Bronchial epithelial cell (primary cell): ENCODE results near the gene SPON1. TPM values are rescaled to one million over a fixed set of nuclear protein-coding genes. Genes with fewer than 3 reads are reported as not detected.
A peak's percentile ranks its signal among the peaks of the same experiment; 100 is the strongest.

Experiments used
- DNase-seq: peaks from one replicate; pipeline ENCODE4 v3.0.0-alpha.2; 2010; ENCODE audit warnings: low read depth
- FAIRE-seq: peaks from 2 replicates; lab custom pipeline; 2011; peaks lifted over from hg19 to GRCh38; lab: Jason Lieb, UNC
- H3K27me3 ChIP-seq: 2 replicates; pipeline ENCODE4 v1.5.1; 2011; ENCODE audit warnings: low read length; ENCODE audit not compliant: control insufficient read depth, insufficient read depth
- H3K36me3 ChIP-seq: 2 replicates; pipeline ENCODE4 v1.5.1; 2011; ENCODE audit warnings: low read length; ENCODE audit not compliant: control insufficient read depth, insufficient read depth
- H3K4me3 ChIP-seq: 2 replicates; pipeline ENCODE4 v1.5.1; 2011; ENCODE audit warnings: mild to moderate bottlenecking, low read depth, low read length, control low read depth
- total RNA-seq: library from RNA; depleted of rRNA; stranded (reverse); fragments of >200 nt; gene quantifications from 2 replicates; pipeline ENCODE4 v1.2.1, GENCODE V29; 2014
- TF ChIP-seq, protein P1 (sequence below): IDR thresholded peaks from 2 replicates; pipeline ENCODE4 v1.5.1; 2011; ENCODE audit warnings: mild to moderate bottlenecking, moderate library complexity, low read length, control low read depth, inconsistent platforms; ENCODE audit not compliant: insufficient read depth, severe bottlenecking

Gene SPON1
- total RNA-seq, 1 donor from 2014 or later: 0.26 TPM

DNA sequence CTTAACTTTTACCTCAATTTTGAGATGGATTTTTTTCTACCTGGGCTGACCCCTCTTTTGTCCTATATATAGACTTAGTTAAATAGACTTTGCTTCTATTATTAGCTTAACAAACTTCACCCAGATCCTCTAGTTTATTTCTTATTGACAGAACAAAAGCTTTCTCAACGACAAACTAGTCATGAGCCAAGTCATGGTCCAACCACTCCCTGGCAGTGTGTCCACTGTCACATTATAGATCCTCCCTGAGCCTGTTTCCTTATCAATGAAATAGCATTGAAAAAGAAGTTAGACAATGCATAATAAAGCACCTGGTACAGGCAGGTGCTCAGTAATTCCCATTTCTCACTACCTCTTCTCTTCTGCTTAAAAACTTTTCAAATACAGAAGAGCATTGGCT lies 155.1 kb downstream of the SPON1 start:
- no peaks in the 10 kb centered on the region for H3K27me3 ChIP-seq
- H3K36me3 ChIP-seq: no peaks in the 10 kb centered on the region
- no peak for FAIRE-seq
- DNase-seq: no peak
- TF ChIP-seq, protein P1, sequence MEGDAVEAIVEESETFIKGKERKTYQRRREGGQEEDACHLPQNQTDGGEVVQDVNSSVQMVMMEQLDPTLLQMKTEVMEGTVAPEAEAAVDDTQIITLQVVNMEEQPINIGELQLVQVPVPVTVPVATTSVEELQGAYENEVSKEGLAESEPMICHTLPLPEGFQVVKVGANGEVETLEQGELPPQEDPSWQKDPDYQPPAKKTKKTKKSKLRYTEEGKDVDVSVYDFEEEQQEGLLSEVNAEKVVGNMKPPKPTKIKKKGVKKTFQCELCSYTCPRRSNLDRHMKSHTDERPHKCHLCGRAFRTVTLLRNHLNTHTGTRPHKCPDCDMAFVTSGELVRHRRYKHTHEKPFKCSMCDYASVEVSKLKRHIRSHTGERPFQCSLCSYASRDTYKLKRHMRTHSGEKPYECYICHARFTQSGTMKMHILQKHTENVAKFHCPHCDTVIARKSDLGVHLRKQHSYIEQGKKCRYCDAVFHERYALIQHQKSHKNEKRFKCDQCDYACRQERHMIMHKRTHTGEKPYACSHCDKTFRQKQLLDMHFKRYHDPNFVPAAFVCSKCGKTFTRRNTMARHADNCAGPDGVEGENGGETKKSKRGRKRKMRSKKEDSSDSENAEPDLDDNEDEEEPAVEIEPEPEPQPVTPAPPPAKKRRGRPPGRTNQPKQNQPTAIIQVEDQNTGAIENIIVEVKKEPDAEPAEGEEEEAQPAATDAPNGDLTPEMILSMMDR: no peak
- H3K4me3 ChIP-seq: no peak overlapping the region

DNA sequence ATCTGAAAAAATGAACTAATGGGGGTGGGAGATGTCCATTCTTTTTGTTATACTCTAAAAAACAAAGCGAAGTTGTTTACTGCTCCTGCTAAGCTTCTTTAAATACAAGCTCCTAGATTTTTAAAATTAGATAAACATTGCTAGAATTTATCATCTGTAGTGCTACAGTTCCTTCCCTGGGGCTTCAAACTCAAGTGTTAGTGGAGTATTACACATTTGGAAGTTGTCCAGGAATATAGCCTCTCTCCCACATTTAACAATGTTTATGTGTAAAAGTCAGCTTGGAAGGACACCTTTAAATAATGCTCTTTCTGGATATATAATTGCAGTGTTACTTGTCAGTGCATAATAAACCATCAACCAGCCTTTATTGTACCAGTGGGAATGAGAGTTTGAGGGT lies 155.5 kb downstream of the SPON1 start:
- Histone ChIP-seq H3K4me3 (no peak overlapping the region), H3K36me3 (no peaks in the 10 kb centered on the region), H3K27me3 (no peaks in the 10 kb centered on the region)
- FAIRE-seq (no peak), DNase-seq (no peak)
- TF ChIP-seq, protein P1: no peak

DNA sequence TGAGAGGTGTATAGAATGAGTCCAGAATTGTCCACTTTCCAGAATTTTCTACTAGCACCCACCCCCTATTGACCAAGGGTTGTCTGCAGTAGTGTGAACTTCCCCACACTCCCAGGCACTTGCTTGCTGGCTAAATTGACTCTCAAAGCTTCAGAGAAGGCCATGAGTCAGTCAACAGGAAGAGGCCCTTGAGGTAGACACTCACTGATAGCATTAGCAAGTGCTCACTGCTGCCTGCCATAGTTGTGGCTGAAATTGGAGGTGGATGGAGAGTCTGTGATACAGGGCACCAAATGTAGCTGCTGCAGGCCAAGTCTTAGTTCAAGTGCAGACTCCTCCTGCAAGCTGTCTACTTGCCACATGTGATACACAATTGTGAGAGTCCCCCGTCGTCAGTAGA lies 156.8 kb downstream of the SPON1 start:
- peak; percentile 65 for DNase-seq
- TF ChIP-seq, protein P1: no peak
- Histone ChIP-seq H3K36me3 (no peaks in the 10 kb centered on the region), H3K4me3 (no peak overlapping the region), H3K27me3 (no peaks in the 10 kb centered on the region)
- peak; percentile 88 for FAIRE-seq

DNA sequence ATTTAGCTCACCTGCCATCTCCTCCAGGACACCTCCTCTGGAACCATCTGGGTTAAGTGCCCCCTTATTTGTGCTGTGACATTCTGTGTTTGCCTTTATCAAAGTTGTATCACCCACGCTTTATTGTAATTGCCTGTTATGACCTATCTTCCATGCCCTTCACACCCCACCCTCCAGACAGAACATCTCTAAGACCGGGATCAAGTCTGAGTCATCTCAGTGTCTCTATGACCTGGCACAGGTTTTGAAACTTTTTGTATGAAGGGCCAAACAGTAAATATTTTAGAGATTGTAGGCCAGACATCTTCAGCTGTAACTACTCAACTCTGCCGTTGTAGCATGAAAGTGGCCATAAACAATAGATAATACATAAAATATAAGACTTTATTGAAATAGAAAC lies 161.8 kb downstream of the SPON1 start:
- no peaks in the 10 kb centered on the region for H3K36me3 ChIP-seq
- no peaks in the 10 kb centered on the region for H3K27me3 ChIP-seq
- peak; percentile 42 for DNase-seq
- TF ChIP-seq, protein P1: no peak
- no peak overlapping the region for H3K4me3 ChIP-seq
- FAIRE-seq: no peak

DNA sequence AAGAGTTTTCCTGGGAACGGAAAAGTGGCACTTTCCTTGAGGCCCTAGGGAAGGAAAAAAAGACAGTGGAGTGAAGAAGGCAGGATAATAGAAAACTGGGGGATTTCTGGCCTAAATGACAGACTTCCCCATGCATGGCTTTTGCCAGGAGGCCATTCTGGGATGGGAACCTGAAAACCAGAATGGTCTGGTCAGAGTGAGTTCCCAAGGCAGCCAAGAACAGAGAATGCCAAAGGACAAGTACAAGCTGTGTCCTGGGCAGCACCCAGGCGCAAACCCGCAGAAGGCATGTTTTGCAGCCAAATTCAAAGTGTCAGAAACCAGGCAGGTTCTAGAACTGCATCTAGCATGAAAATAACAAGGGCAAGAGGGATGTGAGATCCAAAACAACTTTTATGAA lies 162.4 kb downstream of the SPON1 start:
- TF ChIP-seq, protein P1: no peak
- Histone ChIP-seq H3K36me3 (no peaks in the 10 kb centered on the region), H3K27me3 (no peaks in the 10 kb centered on the region), H3K4me3 (no peak overlapping the region)
- DNase-seq (no peak), FAIRE-seq (no peak)

DNA sequence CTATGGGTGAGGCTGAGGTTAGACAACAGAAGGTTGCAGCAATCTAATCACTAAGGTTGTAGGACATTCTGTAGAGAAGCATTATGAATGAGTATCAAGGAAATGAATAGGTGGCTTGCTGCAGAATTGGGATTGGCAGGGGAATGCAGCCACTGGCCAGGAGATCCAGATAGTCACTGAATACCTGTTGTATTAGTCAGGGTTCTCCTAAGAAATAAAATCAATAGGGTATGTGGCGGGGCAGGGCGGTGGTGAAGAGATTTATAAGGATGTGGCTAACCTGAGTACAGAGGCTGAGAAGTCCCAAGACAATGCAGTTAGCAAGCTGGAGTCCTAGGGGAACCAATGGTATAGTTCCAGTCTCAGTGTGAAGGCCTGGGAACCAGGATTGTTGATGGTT lies 163.0 kb downstream of the SPON1 start:
- Histone ChIP-seq H3K27me3 (no peaks in the 10 kb centered on the region), H3K4me3 (no peak overlapping the region), H3K36me3 (no peaks in the 10 kb centered on the region)
- TF ChIP-seq, protein P1: no peak
- FAIRE-seq (no peak), DNase-seq (peak; percentile 84)
